Activated CD8-positive, alpha-beta memory T cell treated with anti-CD3 and anti-CD28 coated beads, Interleukin-2, amount 50 U/mL, for 48 hours (primary cell): ENCODE results near the gene EXD3.

Experiments used
- DNase-seq: peaks from one replicate; pipeline ENCODE4 v3.0.0-alpha.2; 2020

The EXD3 gene

DNA sequence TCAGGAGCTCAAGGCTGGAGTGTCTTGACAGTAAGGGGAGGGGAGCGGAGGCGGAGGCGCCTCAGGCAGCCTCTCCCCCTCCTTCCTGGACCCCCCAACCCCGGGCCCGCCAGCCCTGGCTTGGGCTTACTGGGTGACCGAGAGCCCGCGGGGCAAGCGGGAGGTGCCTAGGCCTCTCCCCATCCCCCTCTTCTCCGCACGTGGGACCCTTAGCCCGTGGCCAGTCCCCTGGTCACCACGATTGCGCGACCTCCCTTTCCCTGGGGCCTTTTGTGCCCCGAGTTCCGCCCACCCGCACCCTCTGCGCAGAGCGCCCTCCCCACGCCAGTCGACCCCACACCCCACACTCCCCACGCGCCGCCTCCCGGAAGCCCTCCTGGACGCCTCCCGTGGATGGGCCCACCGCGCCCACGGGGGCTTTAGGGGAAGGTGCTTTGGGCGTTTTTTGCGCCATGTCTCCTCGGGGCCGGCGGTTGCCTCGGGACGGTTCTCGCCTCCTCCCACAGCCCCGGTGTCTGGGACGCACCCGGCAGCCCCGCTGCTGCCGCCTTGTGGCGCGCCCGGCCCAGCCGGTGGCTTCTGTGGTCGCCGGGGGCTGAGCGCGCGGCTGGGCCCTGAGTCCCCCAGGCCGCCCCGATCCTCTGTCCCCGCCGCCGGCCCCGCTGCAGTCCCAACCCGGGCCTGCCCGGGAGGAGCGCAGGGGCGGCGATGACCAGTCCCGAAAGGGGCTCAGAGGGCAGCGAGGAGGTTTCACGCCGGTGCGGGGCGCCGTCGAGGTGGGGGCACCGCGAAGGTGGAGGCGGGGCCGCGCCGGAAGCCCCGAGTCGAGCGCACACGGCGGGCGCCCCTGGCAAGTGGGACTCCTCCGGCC lies 142.3 kb downstream of the EXD3 start:
- no peak for DNase-seq

- DNase-seq = no peak
These were observed 143.1 kb downstream of the EXD3 start for GRCh38 chr9:137279741-137280473.

DNA sequence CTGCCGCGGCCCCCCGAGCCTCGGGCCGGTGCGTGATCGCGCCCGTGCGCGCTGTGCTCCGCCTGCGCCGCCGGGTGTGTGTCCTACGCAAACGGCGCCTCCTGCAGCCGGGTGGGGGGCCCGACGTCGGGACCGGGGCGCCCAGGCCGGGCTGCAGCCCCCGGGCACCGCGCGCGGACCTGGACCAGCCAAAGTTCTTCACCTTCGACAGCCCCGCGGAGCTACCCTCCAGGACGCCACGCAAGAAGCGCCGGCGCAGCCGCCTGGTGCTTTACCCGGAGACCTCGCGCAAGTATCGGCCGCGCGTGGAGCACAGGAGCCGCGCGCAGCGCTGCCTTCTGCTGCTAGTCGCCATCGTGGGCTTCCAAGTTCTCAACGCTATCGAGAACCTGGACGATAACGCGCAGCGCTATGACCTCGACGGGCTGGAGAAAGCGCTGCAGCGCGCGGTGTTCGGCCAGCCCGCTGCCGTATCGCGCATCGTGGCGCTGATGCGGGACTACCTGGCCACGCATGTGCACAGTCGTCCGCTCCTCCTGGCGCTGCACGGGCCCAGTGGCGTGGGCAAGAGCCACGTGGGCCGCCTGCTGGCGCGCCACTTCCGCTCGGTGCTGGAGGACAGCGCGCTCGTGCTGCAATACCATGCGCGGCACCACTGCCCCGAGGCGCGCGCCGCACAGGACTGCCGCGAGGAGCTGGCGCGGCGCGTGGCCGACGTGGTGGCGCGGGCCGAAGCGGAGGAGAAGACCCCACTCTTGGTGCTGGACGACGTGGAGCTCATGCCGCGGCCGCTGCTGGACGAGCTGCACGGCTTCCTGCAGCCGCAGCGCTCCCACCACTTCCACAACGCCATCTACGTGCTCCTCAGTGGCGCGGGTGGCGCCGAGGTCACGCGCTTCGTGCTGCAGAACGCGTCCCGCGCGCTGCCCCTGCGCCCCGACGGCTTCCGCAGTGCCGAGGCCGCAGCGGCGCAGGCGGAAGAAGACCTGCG lies 143.9 kb downstream of the EXD3 start:
- DNase-seq = no peak

DNA sequence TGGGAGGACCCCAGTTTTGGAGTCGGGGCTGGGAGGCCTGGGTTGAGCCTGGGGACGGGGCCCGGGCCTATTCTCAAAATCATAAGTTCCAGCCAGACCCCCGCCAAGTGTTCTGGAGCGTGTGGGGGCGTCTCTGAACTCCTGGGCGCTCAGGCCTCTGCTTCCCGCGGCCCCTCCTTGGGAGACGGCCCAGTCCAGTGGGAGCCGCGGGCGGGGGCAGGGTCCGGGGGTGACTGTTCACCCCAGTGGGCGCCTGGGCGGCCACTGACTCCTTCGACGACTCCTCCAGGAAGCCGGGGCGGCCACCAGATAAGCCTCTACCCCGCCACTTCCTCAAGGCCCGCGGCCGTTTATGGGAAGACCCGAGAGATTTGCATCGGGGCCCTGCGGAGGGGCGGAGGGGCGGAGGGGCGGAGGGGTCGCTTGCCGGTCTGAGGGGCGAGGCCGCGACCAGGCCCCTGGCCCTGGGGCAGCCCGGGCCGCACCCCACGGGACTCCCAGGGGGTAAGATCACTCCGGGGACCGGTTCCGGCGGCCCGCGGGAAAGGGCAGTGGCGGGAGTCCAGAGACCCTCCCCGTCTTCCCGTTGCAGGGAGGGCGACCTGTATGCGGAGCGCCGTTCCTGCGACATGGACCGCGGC lies 144.8 kb downstream of the EXD3 start:
- no peak for DNase-seq

- DNase-seq = peak; percentile 82
These were observed 145.5 kb downstream of the EXD3 start, which contains the start of gene TOR4A for GRCh38 chr9:137277329-137278041. Gene TOR4A, plus strand, starts transcription at chr9:137277726. Its CDS starts 964 bp downstream, at chr9:137278690.

- DNase-seq = no peak
These were observed 146.3 kb downstream of the EXD3 start for GRCh38 chr9:137276473-137277328.

DNA sequence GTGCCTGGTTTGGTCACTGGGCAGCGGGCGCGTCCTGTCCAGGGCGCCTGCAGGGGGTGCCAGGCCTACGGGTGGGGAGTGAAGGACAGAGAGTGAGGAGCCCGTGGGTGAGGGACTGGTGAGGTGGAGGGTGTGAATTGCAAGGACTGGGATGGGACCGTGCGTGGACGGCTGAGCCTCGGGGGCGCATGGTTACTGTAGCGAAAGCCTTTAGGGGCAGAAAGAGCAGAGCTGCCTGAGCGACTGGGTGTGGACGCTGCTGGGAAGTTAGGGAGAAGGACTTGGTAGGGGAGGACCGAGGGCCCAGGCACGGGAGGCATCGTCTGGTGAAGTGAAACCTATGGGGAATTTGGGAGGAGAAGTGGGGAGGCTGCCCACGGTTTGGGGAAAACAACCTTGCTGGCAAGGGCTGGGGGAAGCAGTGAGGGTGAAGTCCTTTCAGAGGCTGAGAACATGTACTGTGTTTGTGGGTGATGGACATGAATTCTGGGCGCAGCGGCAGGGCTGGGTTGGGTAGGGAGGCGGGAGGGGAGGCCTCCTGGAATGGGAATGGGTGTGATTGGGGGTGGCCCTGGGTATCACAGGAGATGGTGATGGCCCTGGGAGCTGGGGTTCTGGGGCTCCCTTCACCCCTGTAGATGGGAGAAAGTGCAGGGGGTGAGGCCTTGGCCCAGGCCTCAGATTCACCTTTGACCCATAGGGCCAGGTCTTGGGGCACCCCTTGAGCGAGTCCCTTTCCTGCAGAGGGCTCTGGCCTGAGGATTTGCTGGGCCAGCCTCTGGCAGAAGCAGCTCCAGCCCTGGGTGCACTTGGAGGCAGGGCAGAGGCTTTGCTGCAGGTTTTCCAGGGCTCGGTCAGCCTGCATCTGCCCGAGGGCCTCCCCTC lies 147.1 kb downstream of the EXD3 start:
- DNase-seq = no peak

DNA sequence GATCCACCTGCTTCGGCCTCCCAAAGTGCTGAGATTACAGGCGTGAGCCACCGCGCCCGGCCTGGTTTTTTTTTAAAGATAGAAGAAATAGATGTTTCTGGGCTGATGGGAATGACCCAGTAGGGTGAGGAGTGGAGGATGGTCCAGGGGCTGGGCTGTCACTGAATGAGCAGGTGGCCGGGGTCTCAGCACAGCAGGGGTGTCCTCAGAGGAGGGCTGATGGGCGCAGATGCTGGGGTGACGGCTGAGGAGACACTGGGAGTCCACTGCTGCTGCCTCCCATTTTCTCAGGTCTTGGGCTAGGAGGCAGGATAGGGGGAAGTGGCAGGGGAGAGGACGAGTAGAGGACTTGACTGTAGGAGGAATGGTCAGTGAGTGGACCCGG lies 147.8 kb downstream of the EXD3 start:
- no peak for DNase-seq

- no peak for DNase-seq
These were observed 149.2 kb downstream of the EXD3 start for GRCh38 chr9:137273611-137274320.

GRCh38 chr9:137273095-137273490 lies 149.9 kb downstream of the EXD3 start:
- no peak for DNase-seq

DNA sequence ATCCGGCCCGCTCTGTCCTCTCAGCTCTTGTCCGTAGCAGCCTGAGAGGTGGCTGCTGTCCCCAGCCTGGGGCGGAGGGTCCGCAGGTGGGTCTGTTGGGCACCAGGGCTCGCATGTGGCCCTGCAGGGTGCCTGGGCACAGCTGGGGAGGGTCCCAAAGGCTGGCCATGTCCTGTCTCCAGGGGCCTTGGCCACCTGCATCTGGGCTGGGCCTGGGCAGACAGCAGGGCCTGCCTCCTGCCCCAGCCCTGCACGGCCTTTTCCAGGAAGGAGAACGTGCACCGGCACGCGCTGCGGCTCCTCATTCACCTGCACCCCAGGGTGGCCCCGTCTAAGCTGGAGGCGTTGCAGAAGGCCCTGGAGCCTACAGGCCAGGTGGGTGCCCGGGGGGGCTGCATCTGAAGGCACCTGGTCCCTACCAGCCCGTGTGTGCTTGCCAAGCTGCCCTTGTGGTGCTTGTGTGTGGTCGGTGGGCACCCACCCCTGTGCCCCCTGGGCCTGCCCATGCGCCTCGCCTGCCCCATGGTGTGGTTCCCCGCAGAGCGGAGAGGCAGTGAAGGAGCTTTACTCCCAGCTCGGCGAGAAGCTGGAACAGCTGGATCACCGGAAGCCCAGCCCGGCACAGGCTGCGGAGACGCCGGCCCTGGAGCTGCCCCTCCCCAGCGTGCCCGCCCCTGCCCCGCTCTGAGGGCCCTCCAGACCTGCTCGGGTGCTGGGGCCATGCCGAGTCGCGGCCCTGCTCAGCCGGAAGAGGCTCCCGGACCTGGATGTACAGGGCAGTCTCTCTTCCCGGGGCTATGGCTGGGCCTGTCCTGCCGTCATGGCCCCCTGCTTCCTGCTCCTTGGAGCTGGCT lies 150.5 kb downstream of the EXD3 start:
- DNase-seq = no peak

- DNase-seq = no peak
These were observed 151.3 kb downstream of the EXD3 start for GRCh38 chr9:137271696-137272076.

- DNase-seq = no peak
These were observed 151.8 kb downstream of the EXD3 start for GRCh38 chr9:137270929-137271695.

GRCh38 chr9:137269231-137269772 lies 153.7 kb downstream of the EXD3 start:
- DNase-seq = no peak

DNA sequence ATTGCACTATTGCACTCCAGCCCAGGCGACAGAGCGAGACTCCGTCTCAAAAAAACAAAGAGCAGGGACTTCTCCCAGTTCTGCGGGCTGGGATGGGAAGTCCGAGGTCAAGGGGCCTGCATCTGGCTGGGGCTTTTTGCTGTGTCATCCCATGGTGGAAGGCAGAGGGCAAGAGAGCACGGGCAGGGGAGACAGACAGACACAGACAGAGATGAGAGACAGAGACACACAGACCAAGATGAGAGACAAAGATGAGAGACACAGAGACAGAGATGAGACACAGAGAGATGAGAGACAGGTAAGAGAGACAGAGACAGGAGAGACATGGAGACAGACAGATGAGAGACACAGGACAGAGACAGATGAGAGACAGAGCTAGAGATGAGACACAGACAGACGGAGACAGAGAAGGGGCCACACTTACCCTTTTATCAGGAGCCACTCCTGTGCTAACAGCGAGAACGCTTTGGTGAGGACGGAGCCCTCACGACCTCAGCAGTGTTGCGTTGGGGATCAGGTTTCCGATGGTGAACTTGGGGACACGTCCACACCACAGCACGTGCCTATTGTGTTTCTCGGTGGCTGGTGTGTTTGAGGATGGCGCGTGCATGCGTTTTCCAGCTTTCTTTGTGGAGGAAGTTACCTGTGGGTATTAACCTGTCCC lies 154.3 kb downstream of the EXD3 start:
- DNase-seq = no peak

GRCh38 chr9:137267933-137268355 lies 155.0 kb downstream of the EXD3 start:
- DNase-seq = no peak
